NCI-H2171 (cell line): Measurements from ENCODE around the gene ENTPD6.
"Not testable (repeated sequence)": the region's sequence is repeated elsewhere in the genome, so short reads cannot be mapped to it uniquely, and the experiment has no call there.

ENCODE experiments used
- DNase-seq: peaks from one replicate; lab custom pipeline; 2025; lab: John Stamatoyannopoulos, UW

ENTPD6 gene

DNA sequence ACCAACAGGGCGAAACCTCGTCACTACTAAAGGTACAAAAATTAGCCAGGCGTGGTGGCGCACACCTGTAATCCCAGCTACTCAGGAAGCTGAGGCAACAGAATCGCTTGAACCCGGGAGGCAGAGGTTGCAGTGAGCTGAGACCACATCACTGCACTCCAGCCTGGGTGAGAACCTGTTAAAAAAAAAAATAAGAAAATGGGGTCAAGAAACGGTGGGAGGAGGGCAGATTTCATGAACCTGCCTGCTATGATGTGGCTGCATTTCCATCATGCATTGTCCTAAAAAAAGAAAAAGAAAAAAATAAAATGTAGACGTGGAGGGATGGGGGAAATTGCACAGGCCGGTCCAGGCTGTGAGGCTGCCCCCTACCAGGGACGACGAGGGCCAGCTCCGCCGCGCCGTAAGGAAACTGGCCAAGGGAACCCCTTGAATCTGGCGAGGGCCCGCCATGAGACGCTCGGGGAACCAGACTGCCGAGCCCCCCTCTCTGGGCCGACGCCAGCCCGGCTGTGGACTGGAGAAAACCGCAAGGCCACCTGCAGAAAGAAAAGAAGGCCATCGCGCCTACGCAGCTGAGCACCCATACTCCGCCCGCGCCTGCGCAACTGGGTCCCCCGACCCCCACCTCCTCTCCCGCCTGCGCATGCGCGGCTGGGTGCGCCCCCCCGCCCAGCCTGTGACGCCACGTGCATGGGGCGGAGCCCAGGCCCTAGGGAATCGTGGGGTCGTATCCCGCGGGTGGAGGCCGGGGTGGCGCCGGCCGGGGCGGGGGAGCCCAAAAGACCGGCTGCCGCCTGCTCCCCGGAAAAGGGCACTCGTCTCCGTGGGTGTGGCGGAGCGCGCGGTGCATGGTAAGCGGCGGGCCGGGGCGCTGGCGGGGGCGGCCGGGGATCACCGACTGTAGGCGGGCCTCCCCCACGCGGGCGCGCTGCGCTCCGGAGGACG, at the start of gene ENTPD6:
Gene ENTPD6 (plus strand): TSS at position 699 of the 948 bp plus-strand sequence. CDS start 10,825 bp downstream, outside the sequence.
- peak; percentile 96 for DNase-seq

DNA sequence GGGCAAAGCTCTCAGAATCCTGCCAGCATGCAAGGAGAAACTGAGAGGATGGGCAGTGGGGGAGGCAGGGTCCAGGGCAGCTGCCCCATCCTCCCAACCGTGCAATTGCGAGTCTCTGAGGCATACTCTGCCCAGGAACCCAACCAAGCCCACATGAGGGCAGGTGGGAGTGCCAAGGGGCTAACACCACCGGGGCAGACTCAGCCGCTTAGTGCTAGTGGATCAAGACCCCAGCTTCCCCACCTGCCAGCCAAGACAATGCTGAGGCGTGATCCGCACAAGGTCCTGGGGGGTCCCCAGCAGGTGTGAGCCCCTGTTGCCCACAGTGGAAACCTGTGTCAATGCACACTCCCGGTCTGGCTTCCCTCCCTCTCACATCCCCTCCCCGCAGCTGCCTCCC, 48.5 kb upstream of the ENTPD6 start:
- DNase-seq: no peak

DNA sequence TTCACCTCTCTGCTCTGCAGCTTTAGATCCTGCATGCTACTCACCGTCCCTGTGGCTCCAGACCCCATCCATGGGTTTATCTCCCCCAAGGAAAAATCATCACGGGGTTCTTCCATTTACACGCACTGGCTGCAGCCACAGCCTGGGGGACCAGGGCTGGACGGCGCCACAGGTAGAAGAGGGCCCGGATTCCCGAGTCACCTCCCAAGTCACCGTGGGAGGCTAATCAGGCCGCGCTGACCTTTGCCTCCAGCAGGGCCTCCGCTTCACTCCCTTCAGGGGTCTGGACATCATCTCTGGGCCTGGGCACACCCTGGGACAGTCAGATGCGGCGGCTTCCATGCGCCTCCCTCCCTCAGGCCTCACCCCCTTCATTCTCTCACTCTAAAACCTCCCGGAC, 47.8 kb upstream of the ENTPD6 start:
- no peak for DNase-seq

DNA sequence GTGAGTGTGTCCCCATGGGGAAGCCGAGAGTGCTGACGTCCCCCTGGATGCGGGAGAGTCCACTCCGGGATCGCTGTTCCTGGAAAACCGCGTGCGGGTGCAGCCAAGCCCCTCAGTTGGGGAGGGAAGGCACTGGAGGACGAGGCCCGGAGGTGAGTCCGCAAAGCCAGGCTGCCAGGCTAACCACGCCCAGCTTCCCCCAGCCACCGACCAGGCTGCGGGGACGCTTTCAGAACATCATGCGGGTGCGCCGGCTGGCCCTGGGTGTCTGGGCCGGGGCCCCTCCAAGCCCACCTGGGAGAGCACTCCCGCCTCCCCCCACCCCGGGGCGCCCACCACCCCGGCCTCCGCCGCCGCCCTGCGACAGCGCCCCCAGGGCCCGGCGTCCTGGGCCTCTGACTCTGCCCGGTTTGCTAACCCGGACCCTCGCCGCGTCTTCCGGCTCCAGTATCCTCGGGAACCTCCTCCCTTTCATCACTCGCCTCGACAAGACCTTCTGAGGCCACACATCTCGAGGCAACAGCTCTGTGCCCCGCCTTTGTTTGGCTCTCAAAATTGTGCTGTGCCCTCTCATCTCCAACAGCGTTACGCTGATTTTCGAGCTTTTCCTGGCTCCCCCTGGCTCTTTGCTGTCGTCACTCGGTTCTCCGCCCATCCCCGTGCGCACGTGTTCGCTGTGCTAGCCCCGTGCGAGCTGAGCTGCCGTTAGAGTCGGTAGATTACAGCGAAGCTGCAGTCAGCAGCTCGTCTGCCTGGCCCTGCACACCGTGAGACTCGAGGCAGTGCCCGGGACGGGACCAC, 47.1 kb upstream of the ENTPD6 start:
- no peak for DNase-seq

DNA sequence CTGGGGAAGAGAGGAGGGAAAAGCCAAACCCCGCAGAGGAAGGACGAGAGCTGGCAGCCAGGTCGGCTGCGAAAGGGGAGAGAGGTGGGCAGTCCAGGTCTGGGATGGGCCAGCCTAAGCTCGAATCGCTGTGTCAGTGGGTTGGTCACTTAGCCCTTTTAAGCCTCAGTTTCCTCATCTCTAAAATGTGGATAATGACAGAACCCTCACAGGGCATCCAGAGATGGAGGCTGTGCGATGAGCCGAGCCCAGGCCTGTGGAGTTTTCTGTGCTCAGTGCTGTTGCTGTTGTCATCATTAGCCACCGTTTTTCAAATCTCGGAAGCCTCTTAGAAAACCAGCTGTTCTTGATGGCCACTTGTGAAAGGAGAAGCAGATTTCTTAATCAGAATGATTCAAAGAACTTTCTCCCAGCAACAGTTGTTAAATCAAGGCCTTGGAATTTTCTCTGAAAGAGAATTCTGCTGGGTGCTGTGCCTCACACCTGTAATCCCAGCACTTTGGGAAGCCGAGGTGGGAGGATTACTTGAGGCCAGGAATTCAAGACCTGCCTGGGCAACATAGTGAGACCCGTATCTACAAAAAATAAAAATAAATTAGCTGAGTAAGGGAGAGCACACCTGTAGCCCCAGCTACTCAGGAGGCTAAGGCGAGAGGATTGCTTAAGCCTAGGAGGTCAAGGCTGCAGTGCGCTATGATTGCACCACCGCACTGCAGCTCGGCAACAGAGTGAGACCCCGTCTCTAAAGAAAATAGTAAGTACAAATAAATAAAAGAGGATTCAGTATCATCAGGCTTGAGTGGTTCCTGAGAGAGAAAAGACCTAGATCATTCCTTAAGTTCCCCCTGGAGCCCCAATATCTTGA, 46.3 kb upstream of the ENTPD6 start:
- DNase-seq: no peak

DNA sequence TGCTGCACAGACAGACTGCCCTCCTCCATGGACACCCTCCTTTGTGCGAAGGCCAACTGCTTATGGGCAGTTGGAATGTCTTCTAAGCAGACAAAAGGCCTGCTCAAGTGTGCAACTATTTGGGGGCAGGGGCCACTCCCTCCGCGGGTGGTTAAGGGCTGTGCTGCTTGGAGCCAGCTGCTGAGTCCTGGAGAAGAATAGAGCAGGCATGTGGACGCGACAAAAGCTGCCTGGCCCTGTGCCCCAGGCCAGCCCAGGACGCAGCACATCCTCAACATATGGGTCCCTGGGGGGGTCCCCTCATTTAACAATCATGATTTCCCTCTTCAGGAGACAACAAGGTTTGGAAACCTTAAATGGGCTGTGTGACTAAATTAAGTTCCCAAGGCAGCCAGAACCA, 45.5 kb upstream of the ENTPD6 start:
- no peak for DNase-seq

DNA sequence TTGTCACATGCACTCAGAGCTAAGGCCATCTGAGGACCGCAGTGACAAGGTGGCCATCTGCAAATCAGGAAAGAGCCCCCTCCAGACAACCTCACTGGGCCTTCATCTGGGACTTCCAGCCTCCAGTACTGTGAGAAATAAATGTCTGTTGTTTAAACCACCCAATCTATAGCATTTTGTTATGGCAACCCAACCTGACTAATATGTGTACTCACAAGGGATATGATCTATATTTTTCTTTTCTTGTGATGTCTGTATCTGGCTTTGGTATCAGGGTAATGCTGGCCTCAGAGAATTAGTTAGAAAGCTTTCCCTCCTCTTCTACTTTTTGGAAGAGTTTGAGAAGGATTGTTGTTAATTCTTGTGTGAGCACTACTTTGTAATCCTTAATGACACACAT, 37.5 kb upstream of the ENTPD6 start:
- DNase-seq: no peak

DNA sequence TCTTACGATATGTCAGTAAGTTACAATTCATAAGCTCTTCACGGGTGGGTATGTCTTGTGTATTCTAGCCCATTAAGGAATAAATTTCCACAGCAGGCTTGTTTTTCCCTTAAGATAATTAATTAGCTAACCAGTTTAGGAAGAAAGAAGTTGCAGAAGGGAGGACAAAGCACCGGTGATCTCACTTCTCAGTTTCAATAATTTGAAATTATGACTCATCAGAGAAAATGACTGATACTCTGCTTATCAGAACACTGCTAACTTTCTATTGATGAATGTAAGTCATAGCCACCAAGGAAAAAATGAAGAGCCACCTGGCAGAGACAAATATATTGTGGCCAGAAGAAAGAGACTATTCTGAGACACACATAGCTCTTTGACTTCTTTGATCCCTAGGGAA, 35.0 kb upstream of the ENTPD6 start:
- DNase-seq: no peak

DNA sequence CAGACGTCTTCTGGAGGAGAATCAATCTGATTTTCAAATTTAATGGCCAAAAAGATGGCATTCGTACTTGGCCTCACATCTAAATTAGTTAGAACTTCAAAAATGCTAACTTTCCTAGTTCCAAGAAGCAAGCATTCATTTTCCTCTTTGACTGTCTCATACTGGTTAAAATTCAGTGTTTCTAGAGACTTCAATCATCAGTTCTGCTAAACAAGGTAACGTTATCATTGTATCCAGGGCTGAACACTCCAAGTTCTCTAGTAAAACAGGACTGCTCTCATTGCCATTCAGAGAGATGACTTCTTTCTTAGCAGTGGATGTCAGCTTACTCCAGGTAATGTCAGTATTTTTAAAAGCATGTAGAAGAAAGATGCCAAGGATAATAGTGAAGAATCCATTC, 34.6 kb upstream of the ENTPD6 start:
- no peak for DNase-seq

DNA sequence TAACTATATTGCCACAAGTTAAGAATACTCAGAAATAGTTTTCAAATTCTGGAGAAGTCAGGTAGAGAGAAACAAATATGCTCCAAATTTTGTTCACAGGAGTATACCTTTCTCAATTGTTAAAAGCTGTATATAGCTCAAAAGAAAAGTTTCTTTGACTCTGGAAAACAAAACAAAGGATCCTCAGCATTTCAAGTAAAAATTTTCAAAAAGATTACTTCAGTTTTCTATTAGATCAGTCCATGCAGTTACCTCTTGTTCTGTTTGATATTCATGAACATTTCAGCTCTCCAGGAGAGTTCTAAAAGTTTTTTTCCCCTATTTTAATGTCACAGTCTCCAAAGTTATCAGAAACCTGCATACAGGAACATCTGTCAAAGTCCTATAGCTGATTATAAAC, 30.4 kb upstream of the ENTPD6 start:
- no peak for DNase-seq

DNA sequence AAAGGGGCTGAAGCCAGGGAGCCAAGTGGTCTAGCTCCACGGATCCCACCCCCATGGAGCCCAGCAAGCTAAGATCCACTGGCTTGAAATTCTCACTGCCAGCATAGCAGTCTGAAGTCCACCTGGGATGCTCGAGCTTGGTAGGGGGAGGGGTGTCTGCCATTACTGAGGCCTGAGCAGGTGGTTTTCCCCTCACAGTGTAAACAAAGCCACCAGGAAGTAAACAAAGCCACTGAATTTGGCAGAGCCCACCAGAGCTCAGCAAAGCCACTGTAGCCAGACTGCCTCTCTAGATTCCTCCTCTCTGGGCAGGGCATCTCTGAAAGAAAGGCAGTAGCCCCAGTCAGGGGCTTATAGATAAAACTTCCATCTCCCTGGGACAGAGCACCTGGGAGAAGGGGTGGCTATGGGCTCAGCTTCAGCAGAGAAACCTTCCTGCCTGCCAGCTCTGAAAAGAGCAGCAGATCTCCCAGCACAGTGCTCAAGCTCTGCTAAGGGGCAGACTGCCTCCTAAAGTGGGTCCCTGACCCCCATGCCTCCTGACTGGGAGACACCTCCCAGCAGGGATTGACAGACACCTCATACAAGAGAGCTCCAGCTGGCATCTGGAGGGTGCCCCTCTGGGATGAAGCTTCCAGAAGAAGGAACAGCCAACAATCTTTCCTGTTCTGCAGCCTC, 29.3 kb upstream of the ENTPD6 start:
- peak; percentile 1 for DNase-seq

DNA sequence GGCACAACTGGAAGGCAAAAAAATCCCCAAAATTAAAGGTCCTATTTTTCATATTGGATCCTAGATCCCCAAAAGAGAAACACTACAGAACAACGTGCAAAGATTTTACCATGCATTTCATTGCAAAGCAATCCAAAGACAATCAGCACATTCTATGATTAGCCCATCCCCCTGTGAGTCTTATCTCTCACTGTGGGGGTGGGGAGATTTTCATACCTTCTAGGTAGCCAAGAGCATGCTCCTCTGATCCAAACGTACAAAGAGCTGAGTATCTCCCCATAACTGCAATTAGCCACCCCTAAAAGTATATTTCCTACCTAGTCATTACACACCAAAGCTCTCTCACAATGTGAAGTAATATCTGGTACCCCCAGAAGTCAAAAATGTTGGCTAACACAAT, 22.2 kb upstream of the ENTPD6 start:
- DNase-seq: no peak

DNA sequence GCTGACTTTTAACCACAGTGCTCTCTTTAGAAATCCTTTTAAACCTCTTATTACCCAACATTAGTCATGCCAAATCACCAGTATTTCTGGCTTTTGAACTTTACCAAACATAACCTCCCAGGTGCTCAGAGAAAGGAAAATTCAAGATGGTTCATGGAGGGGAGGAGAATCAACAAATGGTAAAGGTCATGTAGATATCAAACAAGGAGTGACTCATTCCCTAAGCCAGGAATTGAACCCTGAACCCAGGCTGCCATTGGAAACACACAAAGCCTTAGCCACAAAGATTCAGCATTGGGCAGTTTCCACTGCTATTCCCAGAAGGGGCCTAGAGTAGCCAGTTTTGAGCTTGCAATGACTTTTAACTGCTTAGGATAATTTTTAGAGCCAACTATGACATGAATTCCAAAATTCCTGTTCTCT, 21.6 kb upstream of the ENTPD6 start:
- DNase-seq: no peak

DNA sequence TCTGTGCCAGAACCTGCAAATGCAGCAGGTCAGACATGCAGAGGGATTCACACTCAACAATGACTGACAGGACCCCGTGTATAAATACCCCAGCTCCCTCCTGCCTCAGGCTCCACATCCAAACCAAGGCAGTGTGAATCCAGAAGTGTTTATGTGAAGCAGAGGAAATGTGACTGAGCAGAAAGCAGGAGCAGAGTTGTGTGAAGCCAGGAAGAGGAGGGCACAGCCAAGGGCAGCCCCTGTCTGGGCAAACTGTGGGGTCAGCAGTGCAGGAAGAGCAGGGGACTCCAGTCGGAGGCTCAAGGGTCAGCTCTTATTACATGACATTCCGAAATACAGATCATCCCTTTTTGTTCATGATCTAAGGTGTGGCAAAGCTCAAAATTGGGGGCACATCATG, 19.3 kb upstream of the ENTPD6 start:
- DNase-seq: no peak

DNA sequence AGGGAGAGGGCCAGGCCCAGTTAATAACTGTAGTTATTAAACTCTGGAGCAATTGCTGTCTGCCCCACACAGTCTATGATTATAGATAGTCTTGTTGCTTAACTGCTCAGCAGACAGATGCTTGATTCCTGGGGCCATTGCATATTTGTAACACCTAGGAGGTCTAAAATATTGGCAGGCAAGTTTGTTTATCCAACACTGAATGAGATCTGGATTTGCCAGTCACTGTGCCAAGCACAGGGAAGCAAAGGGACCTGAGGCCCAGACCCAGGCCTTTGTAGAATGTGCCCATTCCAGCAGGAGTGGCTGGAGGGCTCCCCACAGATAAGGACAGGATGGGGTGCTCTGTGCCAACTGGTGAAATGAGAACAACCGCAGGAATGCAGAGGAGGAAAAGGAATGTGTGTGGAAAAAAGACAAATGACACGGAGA, 17.6 kb upstream of the ENTPD6 start:
- DNase-seq: no peak

DNA sequence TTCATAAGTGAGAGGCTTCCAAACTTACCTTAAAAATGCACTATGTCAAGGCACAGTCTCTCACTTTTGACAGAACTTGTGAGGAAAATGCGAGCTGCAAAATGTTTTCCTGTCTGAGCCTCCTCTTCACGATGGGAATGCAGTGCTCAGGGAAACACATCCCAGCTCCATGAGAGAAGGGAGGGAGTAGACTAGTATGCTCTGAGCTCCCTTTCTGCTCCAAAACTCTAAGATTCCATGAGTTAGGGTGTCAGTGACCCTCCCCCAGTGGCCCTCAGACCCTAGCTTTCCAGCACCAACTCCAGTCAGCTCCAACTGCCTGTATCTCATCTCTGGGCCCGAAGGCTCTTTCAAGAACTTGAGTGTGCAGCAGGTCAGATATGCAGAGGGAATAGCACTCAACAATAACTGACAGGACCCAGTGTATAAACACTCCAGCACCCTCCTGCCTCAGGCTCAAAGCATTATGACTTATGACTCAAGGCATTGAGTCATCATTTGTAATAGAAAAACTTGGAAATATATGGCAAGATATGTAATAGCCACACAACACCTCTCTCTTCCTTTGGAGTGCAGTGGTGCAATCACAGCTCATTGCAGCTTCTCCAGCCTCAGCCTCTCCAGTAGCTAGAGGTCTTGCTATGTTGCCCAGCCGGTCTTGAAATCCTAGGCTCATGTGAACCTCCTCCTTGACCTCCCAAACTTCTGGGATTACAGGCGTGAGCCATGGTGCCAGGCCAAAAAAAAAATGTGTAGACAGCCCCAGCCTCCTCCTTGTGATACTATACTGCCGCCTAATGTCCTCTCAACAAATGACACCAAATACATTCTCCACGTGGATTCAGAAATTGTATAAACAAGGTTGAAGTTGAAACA, 16.7 kb upstream of the ENTPD6 start:
- peak; percentile 55 for DNase-seq

DNA sequence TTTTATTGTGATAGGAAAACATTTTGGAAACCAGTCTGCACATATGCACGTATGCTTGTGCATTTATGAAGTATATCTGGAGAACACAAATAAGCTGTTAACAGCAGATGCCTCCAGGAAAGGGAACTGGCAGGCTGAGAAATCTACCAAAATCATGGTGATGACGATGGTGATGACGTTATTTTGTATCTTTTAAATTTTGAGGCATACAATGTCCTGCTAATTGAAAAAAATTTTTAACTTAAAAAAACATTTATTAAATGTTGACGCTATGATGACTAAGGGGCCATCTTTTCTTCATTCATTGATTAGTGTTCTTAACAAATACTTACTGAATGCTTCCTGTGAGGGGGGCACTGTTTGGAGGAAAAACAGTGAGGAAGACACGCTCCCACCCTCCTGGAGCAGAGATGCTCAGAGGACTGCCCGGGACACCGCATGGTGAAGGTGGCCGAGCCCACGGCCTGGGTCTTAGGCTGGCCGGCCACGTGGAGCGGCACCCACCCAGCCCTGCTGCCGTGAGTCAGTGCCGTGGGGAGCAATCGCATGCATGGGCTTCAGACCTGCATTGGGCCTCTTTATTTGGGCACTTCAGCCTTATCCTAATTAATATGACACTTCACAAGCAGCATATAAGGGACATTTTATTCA, 15.9 kb upstream of the ENTPD6 start:
- DNase-seq: no peak

DNA sequence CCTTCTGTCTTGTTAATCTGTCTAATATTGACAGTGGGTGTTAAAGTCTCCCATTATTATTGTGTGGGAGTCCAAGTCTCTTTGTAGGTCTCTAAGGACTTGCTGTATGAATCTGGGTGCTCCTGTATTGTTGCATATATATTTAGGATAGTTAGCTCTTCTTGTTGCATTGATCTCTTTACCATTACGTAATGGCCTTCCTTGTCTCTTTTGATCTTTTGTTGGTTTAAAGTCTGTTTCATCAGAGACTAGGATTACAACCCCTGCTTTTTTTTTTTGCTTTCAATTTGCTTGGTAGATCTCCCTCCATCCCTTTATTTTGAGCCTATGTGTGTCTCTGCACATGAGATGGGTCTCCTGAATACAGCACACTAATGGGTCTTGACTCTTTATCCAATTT, 11.1 kb upstream of the ENTPD6 start:
- not testable (repeated sequence) for DNase-seq

DNA sequence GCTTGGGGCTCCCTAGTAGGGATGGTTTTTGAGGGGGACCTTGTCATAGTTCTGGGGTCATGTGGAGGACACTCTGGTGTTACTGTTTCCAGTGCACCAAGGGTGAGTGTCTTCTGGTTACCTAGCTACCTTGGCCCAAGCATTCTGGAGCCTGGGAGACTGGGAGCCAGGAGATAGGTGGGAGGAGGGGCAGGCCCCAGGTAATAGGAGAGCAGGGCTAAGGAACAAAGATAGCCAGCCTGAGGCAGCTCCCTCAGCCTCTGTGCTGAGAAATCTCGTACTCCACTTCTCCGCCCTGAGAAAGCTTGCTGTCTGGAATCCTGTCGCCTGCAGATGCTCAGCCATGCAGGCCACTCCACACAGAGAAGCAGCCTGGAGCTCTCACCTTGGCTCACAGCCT, 8.3 kb upstream of the ENTPD6 start:
- DNase-seq: no peak

DNA sequence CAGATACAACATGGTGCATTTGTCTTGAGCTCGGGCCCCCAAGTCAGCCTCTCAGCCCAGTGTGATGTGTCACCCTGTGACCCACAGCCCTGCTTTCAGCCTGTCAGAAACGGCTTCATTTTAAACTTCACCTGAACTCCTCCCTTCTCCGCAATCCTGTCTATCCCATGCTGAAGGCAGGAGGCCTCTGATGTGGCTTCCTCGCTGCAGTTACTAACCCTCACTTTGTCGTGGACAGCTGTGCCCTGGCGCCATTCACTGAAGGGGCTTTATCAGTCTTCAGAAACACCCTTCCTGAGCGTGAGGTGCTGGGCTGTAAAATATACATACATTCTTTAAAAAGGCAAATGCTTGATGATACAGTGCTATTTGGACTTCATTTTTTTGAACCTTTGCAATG, 7.9 kb upstream of the ENTPD6 start:
- no peak for DNase-seq
